ENCODE results near the gene LDB2.
"Not testable (repeated sequence)": the region's sequence is repeated elsewhere in the genome, so short reads cannot be mapped to it uniquely, and the experiment has no call there.

The LDB2 gene

DNA sequence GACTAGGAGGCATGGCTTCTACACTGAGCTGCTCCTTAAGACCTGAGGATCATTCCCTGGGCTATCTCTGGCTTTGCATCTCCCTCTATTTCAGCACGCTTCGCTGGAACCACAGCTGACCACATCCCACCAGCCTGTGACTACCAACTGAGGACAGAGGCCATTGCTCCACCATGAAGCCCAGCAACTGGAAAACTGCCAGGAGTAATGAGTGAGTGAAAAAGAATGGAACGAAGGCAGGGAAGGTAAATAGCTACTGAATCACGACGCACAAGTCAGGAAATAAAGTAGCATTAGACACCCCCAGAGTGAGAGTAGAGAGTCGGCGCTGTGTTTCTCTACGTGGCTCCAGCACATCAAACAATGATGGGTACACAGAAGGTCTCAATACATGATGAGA, 314.7 kb downstream of the LDB2 start:
- DNase-seq, result no peak

DNA sequence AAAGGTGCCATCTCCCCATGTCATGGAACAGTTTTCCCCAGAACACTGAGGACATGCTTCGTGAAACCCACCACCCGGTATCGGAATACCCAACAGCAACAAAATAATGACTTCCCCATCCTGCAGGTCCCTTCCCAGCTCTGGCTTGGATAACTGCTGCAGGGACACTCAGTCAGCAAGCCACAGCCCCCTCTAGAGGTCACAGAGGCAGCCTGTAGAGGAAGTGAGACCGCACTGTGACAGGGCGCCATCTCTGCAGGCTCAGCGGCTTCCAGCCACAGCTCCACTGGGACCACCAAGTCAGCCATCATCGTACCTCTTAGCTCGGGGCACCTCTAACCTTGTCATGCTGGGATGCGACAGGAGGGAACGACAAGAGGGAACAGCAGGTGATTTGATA, 315.9 kb downstream of the LDB2 start:
- no peak for DNase-seq

DNA sequence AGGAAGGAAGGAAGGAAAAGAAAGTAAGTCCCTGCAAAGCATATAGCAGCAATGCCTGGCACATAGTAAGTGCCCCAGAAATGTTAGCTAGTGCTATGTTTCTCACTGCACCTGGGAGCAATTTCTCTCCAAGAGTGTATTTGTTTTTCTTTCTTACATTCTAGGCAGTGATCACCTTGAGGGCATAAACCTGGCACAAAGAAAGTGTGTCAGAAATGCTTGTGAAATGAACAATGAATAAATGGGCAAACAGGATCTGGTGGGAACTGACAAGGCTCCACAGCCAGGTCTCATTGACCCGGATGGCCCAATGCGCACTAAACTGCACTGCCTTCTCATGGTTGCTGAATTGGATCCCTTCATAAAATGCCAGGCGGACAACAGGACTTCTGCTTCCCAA, 316.4 kb downstream of the LDB2 start:
- no peak for DNase-seq

DNA sequence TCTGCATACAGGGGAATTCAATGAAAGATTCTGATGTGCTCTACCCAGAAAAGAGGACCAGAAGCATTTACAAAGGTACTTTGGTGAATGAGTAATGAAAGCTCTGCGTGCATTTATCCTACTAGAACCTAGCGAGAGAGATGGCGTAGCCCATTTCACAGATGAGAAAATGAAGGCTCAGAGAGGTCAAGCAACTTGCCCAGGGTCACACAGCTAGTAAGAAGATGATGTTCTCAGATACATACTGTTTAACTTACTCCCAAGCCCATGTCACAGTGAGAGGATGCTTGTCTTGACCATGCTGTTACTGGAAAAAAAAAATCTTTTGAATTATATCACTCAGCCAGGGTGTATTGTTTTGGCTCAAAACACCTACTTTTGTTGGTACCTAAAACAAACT, 317.3 kb downstream of the LDB2 start:
- no peak for DNase-seq

DNA sequence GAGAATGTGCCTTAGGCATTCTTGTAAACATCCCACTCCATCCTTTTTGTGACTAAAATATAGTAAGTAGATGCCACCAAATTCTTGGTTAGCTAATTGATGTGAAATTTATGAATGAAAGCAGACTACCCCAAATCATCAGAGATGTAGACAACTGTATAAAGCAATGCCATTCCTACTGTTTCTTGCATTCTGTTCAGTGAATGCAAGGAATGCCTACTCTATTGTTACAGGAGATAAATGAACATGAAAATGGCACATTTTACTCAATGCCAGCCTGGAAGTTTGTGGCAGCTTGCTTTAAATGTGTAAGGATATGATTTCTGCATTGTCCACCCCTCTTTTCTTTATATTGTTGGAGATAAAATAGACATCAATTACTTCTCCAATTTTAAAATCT, 317.9 kb downstream of the LDB2 start:
- no peak for DNase-seq

DNA sequence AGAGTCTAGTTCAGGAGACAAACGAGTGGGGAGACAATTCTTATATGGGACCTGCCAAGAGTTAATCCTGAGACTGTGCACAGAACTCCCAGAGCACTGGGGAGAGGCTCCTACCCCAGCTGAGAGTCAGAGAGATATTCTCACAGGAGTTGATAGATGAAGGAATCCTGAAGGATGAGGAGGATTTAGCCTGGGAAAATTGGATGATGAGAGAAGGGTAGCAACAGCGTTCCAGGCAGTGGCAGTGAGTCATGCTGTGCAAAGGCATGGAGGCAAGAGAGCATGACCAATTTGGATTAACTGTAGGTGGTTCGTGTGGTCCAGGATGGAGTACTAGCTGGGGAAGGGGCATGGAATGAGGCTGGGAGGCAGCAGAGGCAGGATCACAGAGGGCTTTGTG, 318.6 kb downstream of the LDB2 start:
- no peak for DNase-seq

DNA sequence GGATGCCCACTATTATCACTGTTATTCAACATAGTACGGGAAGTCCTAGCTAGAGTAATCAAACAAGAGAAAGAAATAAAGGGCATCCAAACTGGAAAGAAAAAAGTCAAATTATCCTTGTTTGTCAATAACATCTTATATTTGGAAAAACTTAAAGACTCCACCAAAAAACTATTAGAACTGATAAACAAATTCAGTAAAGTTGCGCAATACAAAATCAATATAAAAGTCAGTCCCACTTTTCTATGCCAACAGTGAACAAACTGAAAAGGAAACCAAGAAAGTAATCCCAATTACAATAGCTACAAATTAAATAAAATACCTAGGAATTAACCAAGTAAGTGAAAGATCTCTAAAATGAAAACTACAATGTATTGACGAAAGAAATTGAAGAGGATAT, 321.3 kb downstream of the LDB2 start:
- DNase-seq, result no peak

DNA sequence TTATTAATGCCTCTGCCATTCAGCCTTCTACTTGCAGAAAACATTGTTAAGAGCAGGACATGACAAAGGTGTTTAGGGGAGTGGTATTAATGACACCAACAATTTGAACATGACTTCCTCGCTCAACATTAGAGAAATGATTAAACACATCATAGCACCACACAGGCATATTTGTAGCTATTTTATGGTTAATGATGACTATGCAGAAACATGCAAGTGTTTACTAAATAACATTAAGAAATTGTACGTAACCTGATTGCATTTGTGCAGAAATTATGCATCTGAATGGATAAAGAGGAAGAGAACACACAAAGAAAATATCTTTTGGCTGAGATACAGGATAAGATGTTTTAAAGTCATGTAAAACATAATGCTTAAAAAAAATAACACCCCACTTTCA, 323.5 kb downstream of the LDB2 start:
- DNase-seq, result no peak

DNA sequence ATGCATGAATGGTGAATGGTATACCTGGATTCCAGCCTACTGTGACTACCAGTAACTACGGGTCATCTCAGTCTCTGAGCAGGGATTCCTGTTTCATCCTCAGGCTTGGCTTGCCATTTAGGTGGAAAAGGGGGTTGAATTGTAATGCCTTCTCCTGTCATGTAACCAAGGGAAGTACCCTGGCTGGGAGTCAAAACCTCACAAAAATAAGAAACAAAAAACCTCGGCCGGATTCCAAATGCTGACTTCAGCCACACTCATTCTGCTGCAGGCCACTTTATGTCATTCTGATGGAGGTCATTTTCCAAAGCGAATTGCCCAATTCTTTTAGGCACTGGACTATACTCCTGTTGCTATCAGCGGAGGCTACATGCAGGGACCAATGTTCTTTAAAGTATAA, 324.7 kb downstream of the LDB2 start:
- DNase-seq, result no peak

DNA sequence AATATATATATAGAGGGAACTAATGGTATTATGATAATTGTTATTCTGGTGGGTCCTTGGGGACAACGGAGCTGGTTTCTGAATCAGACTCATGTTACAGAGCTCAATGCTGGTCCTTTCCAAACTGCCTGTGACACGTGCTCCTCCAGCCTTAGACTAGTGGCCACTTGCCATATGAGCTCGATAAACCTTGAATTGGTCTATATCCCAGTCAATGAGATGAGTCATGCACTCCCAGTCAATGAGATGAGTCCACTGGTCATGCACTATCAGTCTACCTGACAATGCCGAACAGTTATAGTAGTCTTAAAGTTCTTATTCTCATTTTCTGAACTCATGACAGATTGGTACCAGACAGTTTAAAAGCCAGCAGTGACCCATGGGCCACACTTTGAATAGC, 325.2 kb downstream of the LDB2 start:
- no peak for DNase-seq

DNA sequence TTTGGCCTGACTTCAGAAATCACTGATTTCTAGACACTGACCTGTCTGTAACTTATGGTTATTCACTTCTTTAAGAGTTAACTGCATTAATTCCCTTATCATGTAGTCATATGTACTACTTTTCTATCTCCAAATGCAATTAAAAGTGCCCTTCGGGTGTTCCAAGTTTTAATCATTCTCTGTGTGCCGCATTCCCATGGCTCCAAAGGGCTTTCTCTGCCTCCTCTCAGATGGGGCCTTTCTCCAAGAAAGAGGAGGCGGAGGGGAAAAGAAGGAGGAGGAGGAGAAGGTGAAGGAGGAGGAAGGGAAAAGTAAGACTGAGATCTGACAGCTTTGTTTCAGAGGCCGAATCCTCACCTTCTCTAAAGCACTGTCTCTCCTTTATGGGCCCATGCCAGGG, 325.8 kb downstream of the LDB2 start:
- no peak for DNase-seq

DNA sequence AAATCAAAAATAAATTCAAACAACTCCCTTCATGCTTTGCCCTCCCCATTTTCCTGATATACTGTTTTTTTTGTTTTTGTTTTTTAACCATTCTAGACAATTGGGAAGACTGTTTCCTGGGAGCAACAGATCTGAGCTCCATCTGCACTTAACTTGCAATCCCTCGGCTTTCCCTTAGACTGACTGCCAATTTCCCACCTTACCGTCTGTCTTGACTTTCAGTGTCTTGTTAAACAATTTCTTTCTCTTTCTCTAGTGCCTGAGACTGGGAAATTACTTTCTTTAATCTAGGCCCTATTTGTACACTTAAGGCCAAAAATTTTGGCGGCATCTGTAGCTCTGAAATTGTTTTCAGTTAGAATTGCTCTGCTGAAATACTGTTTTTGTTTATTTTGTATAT, 326.3 kb downstream of the LDB2 start:
- DNase-seq, result no peak

DNA sequence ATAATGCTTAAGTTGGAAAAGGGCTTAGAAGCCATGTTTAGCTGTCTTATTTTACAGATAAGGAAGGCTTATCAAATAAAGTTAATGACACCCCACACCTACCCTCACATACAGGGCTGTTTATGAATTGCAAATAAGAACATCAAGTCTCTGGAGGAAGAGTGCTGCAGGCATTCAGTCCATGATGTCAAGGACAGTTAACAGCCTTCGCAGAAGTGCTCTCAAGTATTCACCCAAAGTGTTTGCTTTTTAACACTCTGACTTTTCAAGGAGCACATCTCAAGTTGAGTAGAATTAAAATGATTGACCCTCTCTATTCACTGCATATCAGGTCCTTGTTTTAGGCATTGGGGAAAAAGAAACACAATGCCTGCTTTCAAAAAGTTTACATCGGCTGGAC, 328.7 kb downstream of the LDB2 start:
- DNase-seq, result no peak

DNA sequence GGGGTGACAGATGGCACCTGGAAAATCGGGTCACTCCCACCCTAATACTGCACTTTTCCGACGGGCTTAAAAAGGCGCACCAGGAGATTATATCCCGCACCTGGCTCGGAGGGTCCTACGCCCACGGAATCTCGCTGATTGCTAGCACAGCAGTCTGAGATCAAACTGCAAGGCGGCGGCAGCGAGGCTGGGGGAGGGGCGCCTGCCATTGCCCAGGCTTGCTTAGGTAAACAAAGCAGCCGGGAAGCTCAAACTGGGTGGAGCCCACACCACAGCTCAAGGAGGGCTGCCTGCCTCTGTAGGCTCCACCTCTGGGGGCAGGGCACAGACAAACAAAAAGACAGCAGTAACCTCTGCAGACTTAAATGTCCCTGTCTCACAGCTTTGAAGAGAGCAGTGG, 341.1 kb downstream of the LDB2 start:
- DNase-seq, result not testable (repeated sequence)

DNA sequence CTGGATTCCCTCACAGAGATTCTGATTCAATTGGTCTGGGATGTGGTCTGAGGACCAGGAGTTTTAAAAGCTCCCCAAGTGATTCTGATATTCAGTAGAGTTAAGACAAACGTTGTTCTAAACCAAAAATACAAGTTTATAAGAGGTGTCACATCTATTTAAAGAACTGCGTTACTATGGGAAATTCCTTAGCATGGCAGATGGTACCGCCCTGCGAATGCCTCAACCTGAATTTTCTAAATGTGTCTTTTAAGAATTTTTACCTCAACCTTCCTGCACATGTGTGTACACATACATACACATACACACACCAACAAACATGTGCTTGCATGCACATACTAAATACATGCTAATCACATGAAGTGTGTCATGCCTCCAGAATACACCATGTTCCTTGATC, 343.3 kb downstream of the LDB2 start:
- no peak for DNase-seq

DNA sequence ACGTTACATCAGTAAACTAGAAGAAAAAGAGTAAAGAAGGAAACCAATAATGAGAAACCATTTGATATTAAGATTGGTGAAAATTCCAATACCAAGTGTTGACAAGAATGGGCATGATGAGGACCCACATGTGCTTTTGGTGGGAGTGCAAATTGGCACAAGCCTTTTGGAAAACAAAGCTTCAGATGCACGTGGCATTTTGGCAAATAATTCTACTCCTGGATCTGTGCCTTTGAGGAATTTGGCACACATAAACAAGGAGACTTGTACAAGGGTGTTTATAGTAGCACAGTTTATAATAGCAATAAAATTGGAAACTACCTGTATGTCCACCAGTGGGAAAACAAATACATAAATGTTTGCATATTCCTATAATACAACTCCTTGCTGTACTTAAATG, 347.9 kb downstream of the LDB2 start:
- no peak for DNase-seq

DNA sequence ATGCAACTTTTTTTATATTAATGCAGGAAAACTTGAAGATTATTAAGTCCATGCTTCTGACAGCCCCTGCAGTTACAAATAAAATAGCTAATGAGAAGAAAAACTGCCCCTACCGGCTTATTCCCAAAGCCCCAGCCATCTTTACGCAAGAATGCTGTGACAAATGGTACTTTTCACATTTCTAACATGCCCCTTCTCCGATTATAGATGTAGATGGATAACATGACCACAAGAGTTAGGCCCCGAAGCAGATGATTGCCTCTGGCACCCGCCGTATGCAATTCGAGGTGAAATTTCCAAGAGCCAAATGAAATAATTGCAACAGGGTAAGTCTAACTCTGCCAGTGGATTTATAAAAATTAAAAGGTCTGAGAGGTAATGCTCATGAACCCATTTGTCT, 352.8 kb downstream of the LDB2 start:
- no peak for DNase-seq

DNA sequence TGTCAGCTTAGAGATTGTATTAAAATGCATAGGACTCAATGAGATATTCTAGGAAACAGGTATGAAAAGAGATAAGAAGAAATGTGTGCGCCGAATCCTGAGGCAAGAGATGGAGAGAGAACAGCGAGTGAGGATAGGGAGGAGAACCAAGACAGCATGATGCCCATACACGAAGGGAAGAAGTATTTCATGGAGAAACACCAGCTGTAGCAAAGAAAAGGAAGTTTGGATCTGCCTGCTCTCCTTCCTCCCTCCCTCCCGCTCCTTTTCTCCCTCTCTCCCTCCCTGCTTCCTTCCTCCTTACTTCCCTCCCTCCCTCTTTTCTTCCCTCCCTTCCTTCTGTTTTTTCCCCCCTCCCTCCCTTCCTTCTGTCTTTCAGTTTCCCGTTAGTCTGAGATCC, 353.6 kb downstream of the LDB2 start:
- DNase-seq, result no peak

DNA sequence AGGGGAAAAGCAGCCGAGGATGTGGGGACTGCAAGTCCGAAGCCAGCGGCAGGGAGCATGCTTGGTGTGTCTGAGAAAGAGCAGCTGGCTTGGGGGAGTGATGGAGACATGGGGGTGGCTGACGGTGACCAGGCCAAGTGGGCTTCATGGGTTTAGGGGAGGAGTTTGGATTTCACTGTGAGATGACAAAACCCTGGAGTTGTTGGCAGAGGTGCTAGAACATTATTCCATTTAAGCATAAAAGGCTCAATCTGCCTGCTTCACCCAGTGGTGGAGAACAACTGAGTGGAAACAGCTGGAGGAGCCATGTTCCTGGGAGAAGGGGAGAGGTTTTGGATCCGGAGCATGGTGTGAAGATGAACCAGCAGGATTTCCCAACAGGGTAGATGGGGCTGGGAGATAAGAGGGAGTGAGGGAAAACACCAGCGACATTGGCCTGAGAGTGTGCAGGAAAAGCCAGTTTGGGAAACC, 354.2 kb downstream of the LDB2 start:
- no peak for DNase-seq

DNA sequence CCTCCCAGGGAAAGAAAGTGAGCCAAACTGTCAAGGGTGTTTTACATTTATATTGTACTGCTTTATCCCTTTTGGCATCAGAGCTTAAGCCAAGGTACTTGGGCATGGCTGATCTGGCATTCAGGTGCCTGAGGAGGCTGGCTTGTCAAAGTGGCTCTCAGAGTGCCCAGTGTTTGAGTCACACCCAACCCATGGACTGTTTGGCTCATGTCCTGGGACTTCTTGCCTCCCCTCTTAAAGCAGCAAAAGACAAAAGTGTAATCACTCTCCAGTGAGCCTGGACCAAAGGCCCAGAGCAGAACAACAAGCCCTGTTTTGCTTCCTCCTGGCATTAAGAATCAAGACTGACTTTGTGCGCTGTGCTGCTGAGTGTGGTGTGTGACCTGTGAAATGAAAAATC, 360.5 kb downstream of the LDB2 start:
- DNase-seq, result no peak

DNA sequence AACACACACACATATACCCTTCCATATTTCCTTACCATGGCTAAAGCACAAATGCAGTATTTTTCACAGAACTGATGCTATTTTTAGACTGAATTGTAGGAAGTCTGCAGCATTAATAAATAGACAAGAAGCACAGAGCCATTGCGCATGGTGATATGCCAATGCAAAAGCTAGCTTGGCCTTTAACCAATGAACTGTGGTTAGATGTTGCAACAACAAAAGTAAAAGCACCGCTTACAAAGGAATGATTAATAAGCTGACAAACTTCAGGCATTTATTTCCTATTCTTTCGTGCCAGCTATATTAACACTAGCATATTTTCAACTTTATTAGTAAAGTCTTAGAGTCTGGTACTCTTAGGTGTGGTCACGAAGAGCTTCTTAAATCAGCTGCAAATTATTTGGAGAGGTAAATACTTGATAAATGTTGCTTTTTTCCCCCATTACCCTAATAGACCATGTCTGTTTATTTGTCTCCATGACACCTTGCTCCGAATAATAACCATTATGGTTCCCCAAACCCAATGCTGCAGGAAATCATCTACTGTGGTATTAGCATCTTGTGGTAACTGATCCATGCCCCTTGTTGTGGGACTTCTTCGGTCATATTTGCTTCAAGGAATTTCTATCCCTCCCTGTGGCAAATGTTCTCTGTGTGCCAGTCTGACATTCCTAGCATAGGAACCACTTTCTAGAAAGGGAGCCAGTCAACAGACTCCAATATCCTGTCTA, 366.0 kb downstream of the LDB2 start:
- no peak for DNase-seq

DNA sequence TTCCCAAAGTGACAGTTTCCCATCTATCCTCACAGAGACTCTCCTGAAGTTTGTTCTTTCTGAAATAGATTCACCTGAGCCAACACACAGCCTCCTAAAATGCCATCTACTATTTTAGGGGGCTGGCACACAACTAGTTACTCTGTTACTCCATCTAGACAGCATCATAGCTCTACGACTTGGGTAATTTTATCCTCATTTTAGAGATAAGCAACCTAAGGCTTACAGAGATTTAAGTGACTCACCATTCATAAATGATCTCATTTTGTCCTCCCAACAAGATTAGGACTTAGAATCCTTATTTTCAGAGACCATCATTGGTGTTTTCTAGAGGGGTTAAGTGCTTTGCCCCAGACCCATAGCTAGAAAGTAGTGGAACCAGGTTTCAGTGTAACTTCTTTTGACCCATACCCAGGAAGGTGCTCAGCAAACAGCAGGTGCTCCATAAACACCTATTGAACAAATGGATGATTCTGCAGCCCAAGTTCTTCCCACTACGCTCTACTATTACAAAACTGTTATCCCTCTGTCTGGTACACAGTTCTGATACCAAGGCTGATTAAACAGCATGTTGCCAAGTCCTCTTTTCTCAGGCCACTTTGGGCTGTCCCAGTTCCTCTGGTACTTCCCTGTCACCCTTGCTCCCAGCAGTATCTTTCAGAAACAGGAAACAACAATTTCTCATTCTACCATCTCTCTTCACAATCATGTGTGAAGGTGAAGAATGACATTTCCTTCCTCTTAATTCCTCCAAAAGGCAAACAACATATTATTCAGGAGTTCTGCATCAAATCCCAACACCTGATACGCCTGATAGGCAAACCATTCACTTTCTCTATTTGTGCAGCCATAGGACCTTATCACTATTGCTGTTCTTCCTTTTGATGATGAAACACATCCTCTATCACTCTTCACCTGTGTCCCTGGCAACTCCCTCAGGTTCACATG, 367.5 kb downstream of the LDB2 start:
- no peak for DNase-seq

DNA sequence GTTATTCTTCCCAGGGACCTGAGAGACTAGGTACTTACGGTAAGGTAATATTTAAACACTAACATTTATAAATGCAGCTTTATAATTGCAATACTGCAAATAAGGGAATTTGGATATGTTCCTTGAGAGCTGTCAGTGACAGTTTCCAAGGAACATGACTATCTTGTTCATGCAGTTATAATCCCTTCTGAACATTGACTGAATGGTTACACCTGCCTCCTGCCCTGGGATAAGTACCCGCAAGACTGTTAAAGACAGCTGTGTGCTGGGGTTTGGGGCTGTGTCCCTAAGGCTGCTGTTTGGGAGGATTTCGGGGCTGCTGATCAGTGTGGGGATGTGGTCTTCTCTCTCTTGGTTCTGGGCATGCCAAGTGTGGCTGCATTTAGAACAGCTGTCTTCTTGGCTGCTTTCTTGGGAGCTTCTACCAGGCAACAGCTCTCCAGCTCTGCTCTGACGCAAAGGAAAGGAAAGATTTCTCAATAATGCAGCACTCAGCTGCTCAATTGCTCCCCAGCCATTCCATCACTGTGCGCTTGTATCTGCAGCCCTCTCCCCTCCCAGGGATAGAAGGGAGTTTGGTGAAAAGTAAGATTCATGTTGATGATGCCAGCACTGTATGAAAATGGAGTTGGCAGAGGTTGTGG, 373.4 kb downstream of the LDB2 start:
- DNase-seq, result no peak

DNA sequence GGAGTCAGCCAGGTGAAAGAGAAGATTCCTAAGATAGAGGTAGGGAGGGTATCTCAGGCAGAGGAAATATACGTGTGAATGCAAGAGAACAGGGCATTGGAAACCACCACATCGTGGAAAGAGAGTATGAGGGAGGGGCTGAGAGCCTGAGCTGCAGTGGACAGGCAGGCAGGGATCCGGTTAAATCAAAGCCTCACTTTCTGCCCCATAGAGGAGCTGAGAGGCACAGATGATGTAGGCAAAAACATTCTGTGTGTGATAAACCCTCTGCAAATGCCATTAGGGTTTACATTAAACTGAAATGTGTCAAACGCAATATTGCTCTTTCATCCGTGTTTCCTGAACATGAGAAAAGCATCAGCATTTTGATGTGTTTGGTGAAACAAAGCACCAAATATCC, 374.0 kb downstream of the LDB2 start:
- DNase-seq, result no peak

Measured in NCI-H1092 treated with DMSO at 0.1 percent for 48 hours (cell line).